Renal cortical epithelial cell (primary cell): ENCODE measurements around the gene WFDC6. TPM values are rescaled to one million over a fixed set of nuclear protein-coding genes. Genes with fewer than 3 reads are reported as not detected.
A peak's percentile ranks its signal among the peaks of the same experiment; 100 is the strongest.

Experiments
- DNase-seq: peaks from one replicate; pipeline ENCODE4 v3.0.0-alpha.2; 2011; ENCODE audit warnings: low read depth
- total RNA-seq: library from RNA; depleted of rRNA; stranded (reverse); fragments of >200 nt; gene quantifications from 2 replicates; pipeline ENCODE4 v1.2.3, GENCODE V29; 2014

Gene WFDC6
- total RNA-seq, 1 donor from 2014 or later, result not detected

- no peak for DNase-seq
Observed at GRCh38 chr20:45515147-45515913, 24.0 kb downstream of the WFDC6 start, which contains the start of gene SPINT3. Gene SPINT3, minus strand, starts transcription at chr20:45515622. Its CDS starts 14 bp downstream, at chr20:45515608.

- peak; percentile 28 for DNase-seq
Observed at GRCh38 chr20:45510242-45510862, 28.9 kb downstream of the WFDC6 start.

- DNase-seq, result no peak
Observed at GRCh38 chr20:45509091-45509490, 30.2 kb downstream of the WFDC6 start.

- no peak for DNase-seq
Observed at GRCh38 chr20:45508068-45508886, 31.0 kb downstream of the WFDC6 start.

- no peak for DNase-seq
Observed at GRCh38 chr20:45507011-45507820, 32.1 kb downstream of the WFDC6 start.

- DNase-seq, result no peak
Observed at GRCh38 chr20:45506398-45506797, 32.9 kb downstream of the WFDC6 start.

GRCh38 chr20:45503403-45503802, 35.9 kb downstream of the WFDC6 start:
- DNase-seq, result no peak

GRCh38 chr20:45502561-45502960, 36.7 kb downstream of the WFDC6 start:
- no peak for DNase-seq

GRCh38 chr20:45501600-45501999, 37.7 kb downstream of the WFDC6 start:
- DNase-seq, result no peak

GRCh38 chr20:45500022-45500421, 39.3 kb downstream of the WFDC6 start:
- DNase-seq, result no peak

GRCh38 chr20:45497971-45498494, 41.2 kb downstream of the WFDC6 start:
- DNase-seq, result no peak

GRCh38 chr20:45496166-45496565, 43.1 kb downstream of the WFDC6 start:
- no peak for DNase-seq

GRCh38 chr20:45495501-45495941, 43.8 kb downstream of the WFDC6 start:
- DNase-seq, result no peak

- DNase-seq, result peak; percentile 71
Observed at GRCh38 chr20:45489083-45489531, 50.2 kb downstream of the WFDC6 start.

GRCh38 chr20:45487231-45487635, 52.0 kb downstream of the WFDC6 start:
- no peak for DNase-seq

GRCh38 chr20:45485388-45485787, 53.9 kb downstream of the WFDC6 start:
- DNase-seq, result no peak

- DNase-seq, result no peak
Observed at GRCh38 chr20:45484676-45485075, 54.6 kb downstream of the WFDC6 start.
